ENCODE results near the gene CDH2. TPM values are rescaled to one million over a fixed set of nuclear protein-coding genes. Genes with fewer than 3 reads are reported as not detected.

The CDH2 gene
- polyA plus RNA-seq, 3 donors: 70.4 to 83.8 (median 79.9) TPM

- no peak for DNase-seq
Observed at GRCh38 chr18:28095041-28095440, 81.9 kb downstream of the CDH2 start.

- DNase-seq: no peak
Observed at GRCh38 chr18:28091197-28091596, 85.7 kb downstream of the CDH2 start.

GRCh38 chr18:28088477-28088876 lies 88.5 kb downstream of the CDH2 start:
- no peak for DNase-seq

- DNase-seq: no peak
Observed at GRCh38 chr18:28086670-28087552, 90.0 kb downstream of the CDH2 start.

- DNase-seq: no peak
Observed at GRCh38 chr18:28081516-28081915, 95.4 kb downstream of the CDH2 start.

GRCh38 chr18:28080876-28081300 lies 96.0 kb downstream of the CDH2 start:
- DNase-seq: no peak

- no peak for DNase-seq
Observed at GRCh38 chr18:28079883-28080282, 97.0 kb downstream of the CDH2 start.

GRCh38 chr18:28078849-28079248 lies 98.1 kb downstream of the CDH2 start:
- no peak for DNase-seq

- no peak for DNase-seq
Observed at GRCh38 chr18:28078298-28078697, 98.6 kb downstream of the CDH2 start.

- DNase-seq: no peak
Observed at GRCh38 chr18:28075501-28075900, 101.4 kb downstream of the CDH2 start.

GRCh38 chr18:28074076-28074475 lies 102.9 kb downstream of the CDH2 start:
- DNase-seq: no peak

- DNase-seq: no peak
Observed at GRCh38 chr18:28073658-28074057, 103.3 kb downstream of the CDH2 start.

GRCh38 chr18:28071199-28071598 lies 105.7 kb downstream of the CDH2 start:
- DNase-seq: no peak

- DNase-seq: no peak
Observed at GRCh38 chr18:28068207-28068606, 108.7 kb downstream of the CDH2 start.

GRCh38 chr18:28067346-28067745 lies 109.6 kb downstream of the CDH2 start:
- no peak for DNase-seq

- DNase-seq: no peak
Observed at GRCh38 chr18:28065793-28066186, 111.1 kb downstream of the CDH2 start.

- DNase-seq: no peak
Observed at GRCh38 chr18:28065031-28065792, 111.7 kb downstream of the CDH2 start.

- DNase-seq: no peak
Observed at GRCh38 chr18:28063926-28064325, 113.0 kb downstream of the CDH2 start.

GRCh38 chr18:28063271-28063761 lies 113.6 kb downstream of the CDH2 start:
- no peak for DNase-seq

GRCh38 chr18:28062443-28062842 lies 114.5 kb downstream of the CDH2 start:
- no peak for DNase-seq

GRCh38 chr18:28059861-28060260 lies 117.1 kb downstream of the CDH2 start:
- DNase-seq: no peak

- DNase-seq: no peak
Observed at GRCh38 chr18:28050545-28050944, 126.4 kb downstream of the CDH2 start.

- no peak for DNase-seq
Observed at GRCh38 chr18:28048612-28049011, 128.3 kb downstream of the CDH2 start.
